Endothelial cell of umbilical vein (primary cell): ENCODE measurements around the gene CRIM1. TPM values are rescaled to one million over a fixed set of nuclear protein-coding genes. Genes with fewer than 3 reads are reported as not detected.

Experiments
- BruUV-seq: library from RNA; stranded (reverse); fragments of 400-500 nt; replicated peaks from 2 replicates; lab custom pipeline; 2021; lab: Mats Ljungman, UMichigan
- CTCF ChIA-PET: fragments of 300-600, 350-600 bp; sonication (Branson Sonifier 250); formaldehyde crosslinking; loops from one replicate; lab custom pipeline; 2021; ENCODE audit warnings: antibody characterized with exemption, inconsistent platforms; lab: Charles Lee
- POLR2A ChIA-PET: fragments of 300-600, 350-600 bp; sonication (Branson Sonifier 250); formaldehyde crosslinking; loops from one replicate; lab custom pipeline; 2021; ENCODE audit warnings: antibody characterized with exemption, inconsistent platforms; lab: Charles Lee
- DNase-seq: peaks from one replicate; pipeline ENCODE4 v3.0.0-alpha.2; 2011; ENCODE audit warnings: low read depth, low spot score
- FAIRE-seq: peaks from 2 replicates; lab custom pipeline; 2011; peaks lifted over from hg19 to GRCh38; lab: Jason Lieb, UNC
- H2AFZ ChIP-seq: 2 replicates; pipeline ENCODE4 v1.6.0; 2012; ENCODE audit warnings: low read depth, low read length, control low read depth, inconsistent platforms
- H3K27ac ChIP-seq: 2 replicates; pipeline ENCODE4 v1.5.1; 2011; ENCODE audit warnings: low read depth, mild to moderate bottlenecking, control low read depth, low read length, moderate library complexity; ENCODE audit not compliant: insufficient read depth
- H3K27me3 ChIP-seq, 2 experiments: 2 replicates each; pipeline versions ENCODE4 v1.6.0 to v1.6.1; 2011; ENCODE audit warnings: low read length in 2 of 2, mixed read lengths in 1 of 2; ENCODE audit not compliant: control insufficient read depth in 2 of 2, insufficient read depth in 2 of 2
- H3K36me3 ChIP-seq, 2 experiments: 2 replicates in 1 of 2; 3 replicates in 1 of 2; pipeline ENCODE4 v1.5.1; 2011; ENCODE audit warnings: low read length in 2 of 2, mild to moderate bottlenecking in 1 of 2, moderate library complexity in 1 of 2; ENCODE audit not compliant: control insufficient read depth in 2 of 2, insufficient read depth in 2 of 2; ENCODE audit errors: extremely low read depth in 1 of 2
- H3K4me1 ChIP-seq: 3 replicates; pipeline ENCODE4 v1.5.1; 2011; ENCODE audit warnings: mild to moderate bottlenecking, low read length; ENCODE audit not compliant: control insufficient read depth, insufficient read depth; ENCODE audit errors: extremely low read depth
- H3K4me2 ChIP-seq: 2 replicates; pipeline ENCODE4 v1.6.1; 2011; ENCODE audit warnings: low read length, control low read depth, mixed read lengths; ENCODE audit not compliant: insufficient read depth
- H3K4me3 ChIP-seq, 3 experiments: fragments of 200-600 bp in 1 of 3; sonication (generic), shearing (Covaris generic) in 1 of 3; replicated peaks in 1 of 3; 2 replicates each; pipeline ENCODE4 v1.5.1; 2011 to 2016; ENCODE audit warnings: control low read depth in 3 of 3, low read length in 3 of 3, mild to moderate bottlenecking in 2 of 3, inconsistent platforms in 1 of 3, low read depth in 1 of 3, moderate library complexity in 1 of 3; ENCODE audit not compliant: insufficient read depth in 1 of 3
- H3K79me2 ChIP-seq: 2 replicates; pipeline ENCODE4 v1.6.0; 2012; ENCODE audit warnings: low read length, inconsistent platforms; ENCODE audit not compliant: control insufficient read depth, insufficient read depth
- H3K9ac ChIP-seq: replicated peaks from 2 replicates; pipeline ENCODE3; 2011; ENCODE audit warnings: low read length, control low read depth; ENCODE audit not compliant: insufficient read depth; ENCODE audit errors: extremely low read depth
- H3K9me1 ChIP-seq: replicated peaks from 3 replicates; pipeline ENCODE4 v1.6.0; 2011; ENCODE audit warnings: mild to moderate bottlenecking, low read length; ENCODE audit not compliant: control insufficient read depth, insufficient read depth; ENCODE audit errors: extremely low read depth
- H3K9me3 ChIP-seq: replicated peaks from 2 replicates; pipeline ENCODE4 v1.5.1; 2012; ENCODE audit warnings: low read length, inconsistent platforms; ENCODE audit not compliant: control insufficient read depth, insufficient read depth
- H4K20me1 ChIP-seq: replicated peaks from 2 replicates; pipeline ENCODE3; 2011; ENCODE audit warnings: mild to moderate bottlenecking, low read length; ENCODE audit not compliant: control insufficient read depth, insufficient read depth; ENCODE audit errors: extremely low read depth
- CTCF ChIP-seq, 2 donors: IDR thresholded peaks; 1 replicate in 1 of 2; 2 replicates in 1 of 2; pipeline ENCODE4 v1.5.1; 2011; ENCODE audit warnings: low read length in 2 of 2, mild to moderate bottlenecking in 2 of 2, moderate library complexity in 2 of 2, control low read depth in 1 of 2, inconsistent platforms in 1 of 2, low read depth in 1 of 2; ENCODE audit not compliant: insufficient read depth in 1 of 2; ENCODE audit errors: extremely low read depth in 1 of 2
- EZH2 ChIP-seq: IDR thresholded peaks from 2 replicates; pipeline ENCODE4 v1.6.1; 2012; ENCODE audit warnings: borderline replicate concordance, low read depth, mild to moderate bottlenecking, moderate library complexity, low read length, inconsistent platforms; ENCODE audit not compliant: severe bottlenecking
- FOS ChIP-seq: IDR thresholded peaks from 2 replicates; pipeline ENCODE4 v1.6.1; 2011; ENCODE audit warnings: mild to moderate bottlenecking, low read length, moderate library complexity, borderline replicate concordance; ENCODE audit not compliant: insufficient read depth
- GATA2 ChIP-seq: IDR thresholded peaks from 2 replicates; pipeline ENCODE4 v1.7.0; 2011; ENCODE audit warnings: low read depth, mild to moderate bottlenecking, moderate library complexity, mixed read lengths, low read length; ENCODE audit not compliant: insufficient read length, insufficient read depth
- JUN ChIP-seq: IDR thresholded peaks from 2 replicates; pipeline ENCODE4 v1.6.1; 2011; ENCODE audit warnings: borderline replicate concordance, low read depth; ENCODE audit not compliant: insufficient read length, insufficient read depth
- MYC ChIP-seq: IDR thresholded peaks from one replicate; pipeline ENCODE4 v1.6.1; 2011; ENCODE audit warnings: mild to moderate bottlenecking, low read depth, low read length
- POLR2A ChIP-seq: IDR thresholded peaks from 2 replicates; pipeline ENCODE4 v1.6.1; 2012; ENCODE audit warnings: low read depth, mild to moderate bottlenecking, control low read depth, low read length
- POLR2AphosphoS5 ChIP-seq: IDR thresholded peaks from 2 replicates; pipeline ENCODE4 v1.6.1; 2012; ENCODE audit warnings: low read depth, mild to moderate bottlenecking, control low read depth, low read length, moderate library complexity; ENCODE audit not compliant: insufficient read depth
- dilution Hi-C: fragments of 300-500 bp; cut with MboI; formaldehyde crosslinking; loops from one replicate; pipeline ENCODE4 v1.15.0; 2019; ENCODE audit warnings: low sequenced_read_pairs; ENCODE audit not compliant: extremely low pct_ligation_motif_present
- intact Hi-C: fragments of 100-400 bp; cut with micrococcal nuclease; formaldehyde crosslinking; loops from one replicate; pipeline ENCODE4 v1.10.0; 2022
- polyA plus RNA-seq, 4 experiments: library from polyadenylated mRNA; depleted of rRNA in 3 of 4; stranded (reverse) in 3 of 4; unstranded in 1 of 4; fragments of >200 nt; gene quantifications; 2 replicates each; pipeline versions ENCODE4 v1.2.1 to v1.2.3, GENCODE V29; 2011 to 2012; ENCODE audit warnings: missing spikeins in 1 of 4
- total RNA-seq: library from RNA; stranded (reverse); gene quantifications from 2 replicates; pipeline ENCODE4 v1.2.3, GENCODE V29; 2021
- TF ChIP-seq, protein P1 (sequence below): IDR thresholded peaks from 2 replicates; pipeline ENCODE4 v1.6.1; 2011; ENCODE audit not compliant: insufficient read depth, insufficient read length

CRIM1 gene
- total and polyA plus RNA-seq, 2 donors (not counting 3 experiments of a cell fraction or from before 2014, with no cell fraction given) = 422 to 649 TPM

GRCh38 chr2:36318547-36318946 lies 37.0 kb upstream of the CRIM1 start:
- H3K9me3 ChIP-seq = no peaks in the 10 kb centered on the region
- dilution Hi-C loops (no loop called here), intact Hi-C loops (no loop called here)
- H3K27me3 ChIP-seq = peaks cover 3 to 5% of the 10 kb centered on the region in 2 experiments
- TF ChIP-seq POLR2AphosphoS5 (no peak), FOS (no peak), JUN (no peak), GATA2 (no peak), POLR2A (no peak), CTCF (IDR thresholded peaks at IDR 0.05; ENCODE audit: extremely low read depth in 1 of 2, insufficient read depth in 1 of 2, low read depth in 1 of 2, low read length in 2 of 2) (no peak), MYC (no peak), EZH2 (no peak)
- TF ChIP-seq, protein P1, sequence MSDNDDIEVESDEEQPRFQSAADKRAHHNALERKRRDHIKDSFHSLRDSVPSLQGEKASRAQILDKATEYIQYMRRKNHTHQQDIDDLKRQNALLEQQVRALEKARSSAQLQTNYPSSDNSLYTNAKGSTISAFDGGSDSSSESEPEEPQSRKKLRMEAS = no peak
- no peaks in the 10 kb centered on the region for H3K9me1 ChIP-seq
- H2AFZ ChIP-seq = no peak overlapping the region
- POLR2A ChIA-PET = no interaction called here
- FAIRE-seq (no peak), DNase-seq (no peak)
- CTCF ChIA-PET = interaction anchor here (0.6 kb wide), 1 partner anchor 24 kb away, joined by 3 read pairs; no protein-coding TSS in a partner anchor
- BruUV-seq = no TSS peak
- no peak overlapping the region for H3K4me2 ChIP-seq
- H3K36me3 ChIP-seq = no peaks in the 10 kb centered on the region
- no peak overlapping the region for H3K27ac ChIP-seq
- no peak overlapping the region for H3K9ac ChIP-seq
- H3K4me3 ChIP-seq = no peak overlapping the region
- no peaks in the 10 kb centered on the region for H3K79me2 ChIP-seq
- no peaks in the 10 kb centered on the region for H4K20me1 ChIP-seq
- no peaks in the 10 kb centered on the region for H3K4me1 ChIP-seq
